Transverse colon (tissue), 3 donors: Measurements from ENCODE around the gene OPTN.

Experiments used
- CTCF ChIP-seq, 5 experiments: fragments of 200-600 bp in 3 of 5; fragments of 450-650 bp in 2 of 5; sonication (generic) in 3 of 5; IDR thresholded peaks; 1 replicate in 2 of 5; 2 replicates in 3 of 5; pipeline ENCODE4 v1.5.1; 2016 to 2017; ENCODE audit warnings: antibody characterized with exemption in 5 of 5, inconsistent platforms in 3 of 5, mild to moderate bottlenecking in 2 of 5, moderate library complexity in 1 of 5
- POLR2A ChIP-seq: fragments of 450-650 bp; IDR thresholded peaks from one replicate; pipeline ENCODE4 v1.6.1; 2016; ENCODE audit warnings: antibody characterized with exemption, mild to moderate bottlenecking, moderate library complexity

GRCh38 chr10:13090289-13090688 is 9.7 kb upstream of the OPTN start:
- TF ChIP-seq POLR2A, result no peak
- TF ChIP-seq CTCF (IDR thresholded peaks at IDR 0.05), result no peak
